Esophagus mucosa (tissue), 1 donor: ENCODE measurements around the gene SEPTIN11. TPM values are rescaled to one million over a fixed set of nuclear protein-coding genes. Genes with fewer than 3 reads are reported as not detected.
"Not testable (repeated sequence)": the region's sequence is repeated elsewhere in the genome, so short reads cannot be mapped to it uniquely, and the experiment has no call there.

Experiments
- ATAC-seq: fragments of 200-7000 bp; cut with Tn5 transposase; one replicate; pipeline ENCODE4 v1.9.1; 2020
- total RNA-seq: library from RNA; stranded (reverse); gene quantifications from one replicate; pipeline ENCODE4 v1.2.4, GENCODE V29; 2023
- donor health status: DM: yes; HTN: yes; CAD: no.

Gene SEPTIN11
- total RNA-seq, 1 donor from 2014 or later, result 29.9 TPM

- no peak for ATAC-seq
These were observed 3.4 kb downstream of the SEPTIN11 start for GRCh38 chr4:76952656-76953582.

- ATAC-seq, result no peak
These were observed 4.4 kb downstream of the SEPTIN11 start for GRCh38 chr4:76953956-76954355.

GRCh38 chr4:76954489-76954888, 4.9 kb downstream of the SEPTIN11 start:
- no peak for ATAC-seq

- no peak for ATAC-seq
These were observed 5.6 kb downstream of the SEPTIN11 start for GRCh38 chr4:76955182-76955581.

GRCh38 chr4:76957004-76957738, 7.6 kb downstream of the SEPTIN11 start:
- no peak for ATAC-seq

- no peak for ATAC-seq
These were observed 9.3 kb downstream of the SEPTIN11 start for GRCh38 chr4:76958891-76959290.

GRCh38 chr4:76960014-76960413, 10.5 kb downstream of the SEPTIN11 start:
- ATAC-seq, result no peak

- no peak for ATAC-seq
These were observed 13.0 kb downstream of the SEPTIN11 start for GRCh38 chr4:76962406-76963130.

- no peak for ATAC-seq
These were observed 13.7 kb downstream of the SEPTIN11 start for GRCh38 chr4:76963131-76963750.

- not testable (repeated sequence) for ATAC-seq
These were observed 14.4 kb downstream of the SEPTIN11 start for GRCh38 chr4:76963927-76964326.

- no peak for ATAC-seq
These were observed 15.2 kb downstream of the SEPTIN11 start for GRCh38 chr4:76964769-76965168.

- ATAC-seq, result no peak
These were observed 16.5 kb downstream of the SEPTIN11 start for GRCh38 chr4:76965866-76966579.

- no peak for ATAC-seq
These were observed 19.4 kb downstream of the SEPTIN11 start for GRCh38 chr4:76968937-76969336.

GRCh38 chr4:76969495-76969894, 19.9 kb downstream of the SEPTIN11 start:
- no peak for ATAC-seq

GRCh38 chr4:76969941-76970529, 20.5 kb downstream of the SEPTIN11 start:
- no peak for ATAC-seq

- no peak for ATAC-seq
These were observed 22.8 kb downstream of the SEPTIN11 start for GRCh38 chr4:76972306-76972705.

- ATAC-seq, result no peak
These were observed 24.6 kb downstream of the SEPTIN11 start for GRCh38 chr4:76974150-76974549.

- no peak for ATAC-seq
These were observed 27.6 kb downstream of the SEPTIN11 start for GRCh38 chr4:76977113-76977512.

- peak; percentile 41 for ATAC-seq
These were observed 28.3 kb downstream of the SEPTIN11 start for GRCh38 chr4:76977736-76978350.

GRCh38 chr4:76979236-76979635, 29.7 kb downstream of the SEPTIN11 start:
- ATAC-seq, result peak; percentile 61

- no peak for ATAC-seq
These were observed 30.7 kb downstream of the SEPTIN11 start for GRCh38 chr4:76980261-76980660.
